ENCODE results near the gene CEP85. TPM values are rescaled to one million over a fixed set of nuclear protein-coding genes. Genes with fewer than 3 reads are reported as not detected.

The CEP85 gene
- total and polyA plus RNA-seq, 2 of the 13 experiments (the other 11 are each of a cell fraction or from before 2014, with no cell fraction given), result 16.1 to 26.7 TPM

- TF ChIP-seq ZNF460 (CRISPR knock-in tag; IDR thresholded peaks at IDR 0.05; ENCODE audit: borderline replicate concordance), result no peak
- no peak for TF ChIP-seq JUN (CRISPR knock-in tag; IDR thresholded peaks at IDR 0.05)
- TF ChIP-seq KLF12 (CRISPR knock-in tag; IDR thresholded peaks at IDR 0.05; ENCODE audit: borderline replicate concordance), result no peak
- 0 out of 2 replicates have a peak, but pooled peaks have one; percentile 38 for TF ChIP-seq ZNF34 (CRISPR knock-in tag; IDR thresholded peaks at IDR 0.05; ENCODE audit: borderline replicate concordance)
- peak; percentile 83 for TF ChIP-seq RBM22 (optimal IDR thresholded peaks at IDR 0.05; ENCODE audit: low read length)
- no peak for TF ChIP-seq NFKBIZ (CRISPR knock-in tag; IDR thresholded peaks at IDR 0.05)
- TF ChIP-seq ZNF20 (CRISPR knock-in tag; IDR thresholded peaks at IDR 0.05), result no peak
- TF ChIP-seq KDM1A (CRISPR knock-in tag; IDR thresholded peaks at IDR 0.05), result no peak
- no peak for TF ChIP-seq ZSCAN30 (CRISPR knock-in tag; IDR thresholded peaks at IDR 0.05)
- no peak for TF ChIP-seq RERE (CRISPR knock-in tag; IDR thresholded peaks at IDR 0.05; ENCODE audit: low read depth)
- no peak for TF ChIP-seq ZNF558 (CRISPR knock-in tag; IDR thresholded peaks at IDR 0.05; ENCODE audit: borderline replicate concordance)
- TF ChIP-seq TRAFD1 (CRISPR knock-in tag; IDR thresholded peaks at IDR 0.05; ENCODE audit: borderline replicate concordance), result no peak
- TF ChIP-seq ZNF24 (IDR thresholded peaks at IDR 0.05), result no peak
- TF ChIP-seq DNMT1 (CRISPR knock-in tag; IDR thresholded peaks at IDR 0.05), result no peak
- no peak for TF ChIP-seq GZF1 (CRISPR knock-in tag; IDR thresholded peaks at IDR 0.05)
- TF ChIP-seq ZNF552 (CRISPR knock-in tag; IDR thresholded peaks at IDR 0.05; ENCODE audit: borderline replicate concordance), result no peak
- no peak for TF ChIP-seq ZSCAN9 (CRISPR knock-in tag; IDR thresholded peaks at IDR 0.05; ENCODE audit: borderline replicate concordance)
- no peak for TF ChIP-seq PLSCR1 (CRISPR knock-in tag; IDR thresholded peaks at IDR 0.05; ENCODE audit: borderline replicate concordance)
- no peak for TF ChIP-seq CBFB (CRISPR knock-in tag; IDR thresholded peaks at IDR 0.05)
- no peak for TF ChIP-seq HHEX (CRISPR knock-in tag; IDR thresholded peaks at IDR 0.05)
These were observed 72.6 kb downstream of the CEP85 start, which contains the start of gene UBXN11 (continued) for GRCh38 chr1:26306290-26307229.

All from HepG2 (cell line).